Endodermal cell (in vitro differentiated cells): ENCODE measurements around the gene NADSYN1. TPM values are rescaled to one million over a fixed set of nuclear protein-coding genes. Genes with fewer than 3 reads are reported as not detected.
A peak's percentile ranks its signal among the peaks of the same experiment; 100 is the strongest.

Source experiments
- DNase-seq: peaks from one replicate; pipeline ENCODE4 v3.0.0-alpha.2; 2017
- H3K27ac ChIP-seq: 2 replicates; pipeline ENCODE4 v1.5.1; 2013; ENCODE audit warnings: mild to moderate bottlenecking, low read depth, low read length, moderate library complexity
- H3K27me3 ChIP-seq: 2 replicates; pipeline ENCODE4 v1.6.1; 2013; ENCODE audit warnings: mild to moderate bottlenecking, low read length, moderate library complexity; ENCODE audit not compliant: insufficient read depth, control insufficient read depth, poor library complexity, severe bottlenecking
- H3K36me3 ChIP-seq: 2 replicates; pipeline ENCODE4 v1.7.0; 2013; ENCODE audit warnings: mild to moderate bottlenecking, low read length, moderate library complexity; ENCODE audit not compliant: control insufficient read depth, insufficient read depth
- H3K4me1 ChIP-seq: one replicate; pipeline ENCODE4 v1.7.0; 2013; ENCODE audit warnings: low read length; ENCODE audit not compliant: control insufficient read depth, insufficient read depth
- H3K4me3 ChIP-seq: 2 replicates; pipeline ENCODE4 v1.5.1; 2013; ENCODE audit warnings: mild to moderate bottlenecking, low read length, moderate library complexity
- H3K9ac ChIP-seq: 2 replicates; pipeline ENCODE4 v1.6.1; 2013; ENCODE audit warnings: mild to moderate bottlenecking, low read length, moderate library complexity; ENCODE audit not compliant: poor library complexity, severe bottlenecking; ENCODE audit errors: extremely low read depth
- H3K9me3 ChIP-seq: 2 replicates; pipeline ENCODE4 v1.6.1; 2013; ENCODE audit warnings: mild to moderate bottlenecking, low read length, moderate library complexity; ENCODE audit not compliant: control insufficient read depth
- H3K27ac Mint-ChIP-seq: 2 replicates; pipeline ENCODE4 v1.8.0; 2020; ENCODE audit warnings: mixed read lengths
- H3K27me3 Mint-ChIP-seq: 2 replicates; pipeline ENCODE4 v1.8.0; 2021; ENCODE audit warnings: mild to moderate bottlenecking, mixed read lengths; ENCODE audit not compliant: insufficient read depth
- H3K36me3 Mint-ChIP-seq: 2 replicates; pipeline ENCODE4 v1.8.0; 2020; ENCODE audit warnings: low read depth, mixed read lengths
- H3K4me1 Mint-ChIP-seq: 2 replicates; pipeline ENCODE4 v1.8.0; 2020; ENCODE audit warnings: mixed read lengths
- H3K4me3 Mint-ChIP-seq: 2 replicates; pipeline ENCODE4 v1.8.0; 2020; ENCODE audit warnings: mild to moderate bottlenecking, moderate library complexity, mixed read lengths
- H3K9me3 Mint-ChIP-seq: 2 replicates; pipeline ENCODE4 v1.8.0; 2020; ENCODE audit warnings: mild to moderate bottlenecking, mixed read lengths
- WGBS, 2 experiments: methylation state at CpG; one replicate each; pipeline versions ENCODE4 v1.1.5 to v1.1.7; 2013; ENCODE audit warnings: missing lambda C conversion rate in 2 of 2, mixed read lengths in 1 of 2; ENCODE audit not compliant: insufficient coverage in 1 of 2, insufficient read length in 1 of 2; 5-methylcytosine and 5-hydroxymethylcytosine counted together
- total RNA-seq, 2 donors: library from RNA; stranded (reverse); fragmentation: NEBNext Ultra II Directional in 1 of 2; extraction: Animal tissue kit (Norgen Biotek cat#: 25700) in 1 of 2; gene quantifications; 2 replicates in 1 of 2; 3 replicates in 1 of 2; pipeline ENCODE4 v1.2.1, GENCODE V29; 2021
- TF ChIP-seq, protein P1 (sequence below): fragments of 200-600 bp; sonication (generic); conservative IDR thresholded peaks from 2 replicates; pipeline ENCODE4 v1.5.0; 2021; ENCODE audit warnings: antibody characterized with exemption, mild to moderate bottlenecking

NADSYN1 gene
- total RNA-seq, 2 donors from 2014 or later, result 51.9 to 61.6 TPM

GRCh38 chr11:71474771-71475483 is 21.9 kb downstream of the NADSYN1 start:
- peaks cover 9% of the 10 kb centered on the region for H3K4me1 ChIP-seq
- Mint-ChIP-seq H3K27ac (peak overlapping the region; percentile 82), H3K9me3 (peaks cover 10% of the 10 kb centered on the region), H3K4me1 (peaks cover 21% of the 10 kb centered on the region), H3K27me3 (no peaks in the 10 kb centered on the region), H3K4me3 (no peak overlapping the region), H3K36me3 (peaks cover 72% of the 10 kb centered on the region)
- H3K9ac ChIP-seq, result no peak overlapping the region
- no peak for DNase-seq
- 94 to 96% methylated on average over 18 to 26 of the region's 26 CpGs for WGBS, 2 experiments
- peaks cover 6% of the 10 kb centered on the region for H3K9me3 ChIP-seq
- peaks cover 47% of the 10 kb centered on the region for H3K36me3 ChIP-seq
- no peak overlapping the region for H3K4me3 ChIP-seq
- H3K27ac ChIP-seq, result no peak overlapping the region
- TF ChIP-seq, protein P1, sequence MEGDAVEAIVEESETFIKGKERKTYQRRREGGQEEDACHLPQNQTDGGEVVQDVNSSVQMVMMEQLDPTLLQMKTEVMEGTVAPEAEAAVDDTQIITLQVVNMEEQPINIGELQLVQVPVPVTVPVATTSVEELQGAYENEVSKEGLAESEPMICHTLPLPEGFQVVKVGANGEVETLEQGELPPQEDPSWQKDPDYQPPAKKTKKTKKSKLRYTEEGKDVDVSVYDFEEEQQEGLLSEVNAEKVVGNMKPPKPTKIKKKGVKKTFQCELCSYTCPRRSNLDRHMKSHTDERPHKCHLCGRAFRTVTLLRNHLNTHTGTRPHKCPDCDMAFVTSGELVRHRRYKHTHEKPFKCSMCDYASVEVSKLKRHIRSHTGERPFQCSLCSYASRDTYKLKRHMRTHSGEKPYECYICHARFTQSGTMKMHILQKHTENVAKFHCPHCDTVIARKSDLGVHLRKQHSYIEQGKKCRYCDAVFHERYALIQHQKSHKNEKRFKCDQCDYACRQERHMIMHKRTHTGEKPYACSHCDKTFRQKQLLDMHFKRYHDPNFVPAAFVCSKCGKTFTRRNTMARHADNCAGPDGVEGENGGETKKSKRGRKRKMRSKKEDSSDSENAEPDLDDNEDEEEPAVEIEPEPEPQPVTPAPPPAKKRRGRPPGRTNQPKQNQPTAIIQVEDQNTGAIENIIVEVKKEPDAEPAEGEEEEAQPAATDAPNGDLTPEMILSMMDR, result no peak
- no peaks in the 10 kb centered on the region for H3K27me3 ChIP-seq

DNA sequence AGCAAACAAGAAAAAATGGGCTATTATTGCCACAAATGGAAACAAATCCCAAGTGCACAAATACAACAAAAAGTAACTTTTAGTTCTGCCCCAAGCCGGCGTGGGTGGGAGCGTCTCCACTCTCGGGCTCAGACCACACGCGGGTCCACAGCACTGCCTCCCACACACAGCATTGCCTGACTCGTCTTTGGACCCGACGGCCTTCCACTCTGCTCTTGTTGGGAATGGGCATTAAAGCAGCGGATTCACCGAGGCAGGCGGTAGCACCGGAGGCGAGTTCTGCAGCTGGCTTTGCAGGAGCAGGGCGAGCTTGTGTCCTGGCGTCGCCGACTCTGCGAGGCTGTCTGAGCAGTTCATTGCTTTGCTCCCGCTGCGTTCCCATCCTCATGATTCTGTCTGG is 23.0 kb downstream of the NADSYN1 start:
- peaks cover 56% of the 10 kb centered on the region for H3K36me3 ChIP-seq
- H3K4me1 ChIP-seq, result peaks cover 2% of the 10 kb centered on the region
- Mint-ChIP-seq H3K4me3 (no peak overlapping the region), H3K9me3 (no peaks in the 10 kb centered on the region), H3K27me3 (no peaks in the 10 kb centered on the region), H3K4me1 (peaks cover 13% of the 10 kb centered on the region), H3K36me3 (peaks cover 75% of the 10 kb centered on the region), H3K27ac (no peak overlapping the region)
- no peak overlapping the region for H3K4me3 ChIP-seq
- H3K27ac ChIP-seq, result no peak overlapping the region
- TF ChIP-seq, protein P1, result no peak
- no peak for DNase-seq
- H3K9me3 ChIP-seq, result no peaks in the 10 kb centered on the region
- WGBS, 2 experiments, result 94 to 96% methylated on average over 21 of the region's 21 CpGs
- H3K9ac ChIP-seq, result no peak overlapping the region
- no peaks in the 10 kb centered on the region for H3K27me3 ChIP-seq

- Histone ChIP-seq H3K36me3 (peaks cover 47% of the 10 kb centered on the region), H3K27me3 (no peaks in the 10 kb centered on the region), H3K27ac (no peak overlapping the region), H3K4me1 (no peaks in the 10 kb centered on the region), H3K9ac (no peak overlapping the region), H3K9me3 (no peaks in the 10 kb centered on the region), H3K4me3 (no peak overlapping the region)
- H3K4me1 Mint-ChIP-seq, result peaks cover 10% of the 10 kb centered on the region
- DNase-seq, result no peak
- H3K4me3 Mint-ChIP-seq, result no peak overlapping the region
- 91% methylated on average over 30 to 34 of the region's 34 CpGs for WGBS, 2 experiments
- no peaks in the 10 kb centered on the region for H3K27me3 Mint-ChIP-seq
- TF ChIP-seq, protein P1, result no peak
- no peak overlapping the region for H3K27ac Mint-ChIP-seq
- no peaks in the 10 kb centered on the region for H3K9me3 Mint-ChIP-seq
- H3K36me3 Mint-ChIP-seq, result peaks cover 76% of the 10 kb centered on the region
Observed at GRCh38 chr11:71476926-71477640, 24.1 kb downstream of the NADSYN1 start.
